Measurements from ENCODE around the gene DLG5. TPM values are rescaled to one million over a fixed set of nuclear protein-coding genes. Genes with fewer than 3 reads are reported as not detected.

Gene DLG5
- total RNA-seq, 1 donor from 2014 or later, result 60.5 TPM

GRCh38 chr10:77842652-77843212, 83.8 kb downstream of the DLG5 start:
- no peaks in the 10 kb centered on the region for H3K9me3 Mint-ChIP-seq (ENCODE audit: low read depth)
- H3K27ac Mint-ChIP-seq (ENCODE audit: unreplicated experiment), result no peak overlapping the region
- no peaks in the 10 kb centered on the region for H3K27me3 Mint-ChIP-seq (ENCODE audit: low read depth)
- TF ChIP-seq CTCF (IDR thresholded peaks at IDR 0.05), result no peak
- no peak overlapping the region for H3K4me3 Mint-ChIP-seq (ENCODE audit: unreplicated experiment)
- no peak for DNase-seq (ENCODE audit: low spot score)
- peaks cover 9% of the 10 kb centered on the region for H3K36me3 Mint-ChIP-seq (ENCODE audit: low read depth)
- peaks cover 37% of the 10 kb centered on the region for H3K4me1 Mint-ChIP-seq (ENCODE audit: low read depth)

- Mint-ChIP-seq H3K27ac (ENCODE audit: unreplicated experiment) (no peak overlapping the region), H3K36me3 (ENCODE audit: low read depth) (peaks cover 9% of the 10 kb centered on the region), H3K9me3 (ENCODE audit: low read depth) (no peaks in the 10 kb centered on the region), H3K27me3 (ENCODE audit: low read depth) (no peaks in the 10 kb centered on the region), H3K4me1 (ENCODE audit: low read depth) (peaks cover 34% of the 10 kb centered on the region), H3K4me3 (ENCODE audit: unreplicated experiment) (no peak overlapping the region)
- TF ChIP-seq CTCF (IDR thresholded peaks at IDR 0.05), result no peak
- peak; percentile 81 for DNase-seq (ENCODE audit: low spot score)
Observed at GRCh38 chr10:77841711-77842375, 84.7 kb downstream of the DLG5 start.

- no peak for TF ChIP-seq CTCF (IDR thresholded peaks at IDR 0.05)
- H3K4me1 Mint-ChIP-seq (ENCODE audit: low read depth), result peaks cover 34% of the 10 kb centered on the region
- H3K9me3 Mint-ChIP-seq (ENCODE audit: low read depth), result no peaks in the 10 kb centered on the region
Observed at GRCh38 chr10:77840636-77841035, 85.9 kb downstream of the DLG5 start.

GRCh38 chr10:77837925-77838595, 88.5 kb downstream of the DLG5 start:
- no peaks in the 10 kb centered on the region for H3K27me3 Mint-ChIP-seq (ENCODE audit: low read depth)
- no peak for DNase-seq (ENCODE audit: low spot score)
- no peaks in the 10 kb centered on the region for H3K9me3 Mint-ChIP-seq (ENCODE audit: low read depth)
- no peak overlapping the region for H3K27ac Mint-ChIP-seq (ENCODE audit: unreplicated experiment)
- peaks cover 21% of the 10 kb centered on the region for H3K36me3 Mint-ChIP-seq (ENCODE audit: low read depth)
- H3K4me1 Mint-ChIP-seq (ENCODE audit: low read depth), result peaks cover 17% of the 10 kb centered on the region
- no peak overlapping the region for H3K4me3 Mint-ChIP-seq (ENCODE audit: unreplicated experiment)
- peak; percentile 34 for TF ChIP-seq CTCF (IDR thresholded peaks at IDR 0.05)

More at GRCh38 chr10:77840636-77841035, 85.9 kb downstream of the DLG5 start:
- Mint-ChIP-seq H3K27me3 (ENCODE audit: low read depth) (no peaks in the 10 kb centered on the region), H3K4me3 (ENCODE audit: unreplicated experiment) (no peak overlapping the region), H3K27ac (ENCODE audit: unreplicated experiment) (no peak overlapping the region), H3K36me3 (ENCODE audit: low read depth) (peaks cover 11% of the 10 kb centered on the region)
- DNase-seq (ENCODE audit: low spot score), result no peak

- H3K4me1 Mint-ChIP-seq (ENCODE audit: low read depth), result peaks cover 17% of the 10 kb centered on the region
- peak; percentile 61 for TF ChIP-seq CTCF (IDR thresholded peaks at IDR 0.05)
- peaks cover 23% of the 10 kb centered on the region for H3K36me3 Mint-ChIP-seq (ENCODE audit: low read depth)
- DNase-seq (ENCODE audit: low spot score), result no peak
- H3K9me3 Mint-ChIP-seq (ENCODE audit: low read depth), result no peaks in the 10 kb centered on the region
- H3K27ac Mint-ChIP-seq (ENCODE audit: unreplicated experiment), result no peak overlapping the region
- no peaks in the 10 kb centered on the region for H3K27me3 Mint-ChIP-seq (ENCODE audit: low read depth)
- no peak overlapping the region for H3K4me3 Mint-ChIP-seq (ENCODE audit: unreplicated experiment)
Observed at GRCh38 chr10:77837248-77837924, 89.2 kb downstream of the DLG5 start.
